Measurements from ENCODE around the gene IFRD1.

The IFRD1 gene

DNA sequence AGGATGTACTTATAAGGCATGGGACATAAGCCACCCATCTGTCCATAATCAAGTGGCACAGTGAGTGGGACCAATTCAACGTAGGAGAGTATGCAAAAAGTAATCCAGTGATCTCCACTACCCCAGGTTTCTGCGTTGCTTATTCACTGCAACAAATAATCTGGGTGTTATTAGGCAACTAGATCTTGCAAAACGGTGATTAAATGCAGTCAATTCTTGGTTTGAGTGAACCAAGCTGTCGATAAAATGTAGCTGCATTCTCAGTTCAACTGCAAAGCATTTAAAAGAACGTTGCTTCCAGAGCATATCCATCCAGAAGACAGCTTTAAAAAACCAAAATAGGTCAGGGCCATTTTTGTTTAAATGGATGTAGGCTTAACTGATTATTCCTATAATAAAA, 35.5 kb downstream of the IFRD1 start:
- Histone ChIP-seq H3K27me3 (ENCODE audit: control insufficient read depth, insufficient read depth, low read length) (no peaks in the 10 kb centered on the region), H3K4me1 (ENCODE audit: control insufficient read depth, insufficient read depth, low read length) (no peaks in the 10 kb centered on the region), H3K4me3 (ENCODE audit: low read length) (no peak overlapping the region), H3K27ac (ENCODE audit: low read length) (no peak overlapping the region), H3K9me3 (ENCODE audit: control insufficient read depth, insufficient read depth, low read length) (no peaks in the 10 kb centered on the region), H3K36me3 (ENCODE audit: control insufficient read depth, insufficient read depth, low read length) (no peaks in the 10 kb centered on the region; the same call in 1 of the 2 replicates)
- WGBS (ENCODE audit: insufficient coverage, insufficient read length) = no CpG with 5 or more reads among the region's 5 CpGs
- no peak for DNase-seq (ENCODE audit: low read depth, low spot score)

GRCh38 chr7:112487457-112488263, 37.4 kb downstream of the IFRD1 start:
- Histone ChIP-seq H3K36me3 (ENCODE audit: control insufficient read depth, insufficient read depth, low read length) (no peaks in the 10 kb centered on the region; the same call in 1 of the 2 replicates), H3K27me3 (ENCODE audit: control insufficient read depth, insufficient read depth, low read length) (no peaks in the 10 kb centered on the region), H3K4me3 (ENCODE audit: low read length) (no peak overlapping the region), H3K9me3 (ENCODE audit: control insufficient read depth, insufficient read depth, low read length) (no peaks in the 10 kb centered on the region), H3K27ac (ENCODE audit: low read length) (no peak overlapping the region), H3K4me1 (ENCODE audit: control insufficient read depth, insufficient read depth, low read length) (no peaks in the 10 kb centered on the region)
- no CpG with 5 or more reads among the region's 8 CpGs for WGBS (ENCODE audit: insufficient coverage, insufficient read length)
- no peak for DNase-seq (ENCODE audit: low read depth, low spot score)

GRCh38 chr7:112488264-112488552, 37.9 kb downstream of the IFRD1 start:
- no peaks in the 10 kb centered on the region; the same call in 1 of the 2 replicates for H3K36me3 ChIP-seq (ENCODE audit: control insufficient read depth, insufficient read depth, low read length)
- H3K9me3 ChIP-seq (ENCODE audit: control insufficient read depth, insufficient read depth, low read length) = no peaks in the 10 kb centered on the region
- no peaks in the 10 kb centered on the region for H3K27me3 ChIP-seq (ENCODE audit: control insufficient read depth, insufficient read depth, low read length)
- no peak for DNase-seq (ENCODE audit: low read depth, low spot score)
- no peaks in the 10 kb centered on the region for H3K4me1 ChIP-seq (ENCODE audit: control insufficient read depth, insufficient read depth, low read length)
- no CpG with 5 or more reads among the region's 4 CpGs for WGBS (ENCODE audit: insufficient coverage, insufficient read length)
- no peak overlapping the region for H3K4me3 ChIP-seq (ENCODE audit: low read length)
- H3K27ac ChIP-seq (ENCODE audit: low read length) = no peak overlapping the region

GRCh38 chr7:112492186-112492585, 41.9 kb downstream of the IFRD1 start:
- no peaks in the 10 kb centered on the region for H3K4me1 ChIP-seq (ENCODE audit: control insufficient read depth, insufficient read depth, low read length)
- no CpG with 5 or more reads among the region's 2 CpGs for WGBS (ENCODE audit: insufficient coverage, insufficient read length)
- H3K36me3 ChIP-seq (ENCODE audit: control insufficient read depth, insufficient read depth, low read length) = no peaks in the 10 kb centered on the region; the same call in 1 of the 2 replicates
- no peaks in the 10 kb centered on the region for H3K27me3 ChIP-seq (ENCODE audit: control insufficient read depth, insufficient read depth, low read length)
- H3K27ac ChIP-seq (ENCODE audit: low read length) = no peak overlapping the region
- H3K9me3 ChIP-seq (ENCODE audit: control insufficient read depth, insufficient read depth, low read length) = no peaks in the 10 kb centered on the region
- DNase-seq (ENCODE audit: low read depth, low spot score) = no peak
- no peak overlapping the region for H3K4me3 ChIP-seq (ENCODE audit: low read length)

- no peaks in the 10 kb centered on the region for H3K36me3 ChIP-seq (ENCODE audit: control insufficient read depth, insufficient read depth, low read length)
- H3K4me3 ChIP-seq (ENCODE audit: low read length) = no peak overlapping the region
- DNase-seq (ENCODE audit: low read depth, low spot score) = no peak
- H3K27me3 ChIP-seq (ENCODE audit: control insufficient read depth, insufficient read depth, low read length) = no peaks in the 10 kb centered on the region
- no peaks in the 10 kb centered on the region for H3K4me1 ChIP-seq (ENCODE audit: control insufficient read depth, insufficient read depth, low read length)
- no peak overlapping the region for H3K27ac ChIP-seq (ENCODE audit: low read length)
- H3K9me3 ChIP-seq (ENCODE audit: control insufficient read depth, insufficient read depth, low read length) = no peaks in the 10 kb centered on the region
- WGBS (ENCODE audit: insufficient coverage, insufficient read length) = no CpG with 5 or more reads among the region's 2 CpGs
Measured at GRCh38 chr7:112494656-112495055, 44.4 kb downstream of the IFRD1 start.

- Histone ChIP-seq H3K4me1 (ENCODE audit: control insufficient read depth, insufficient read depth, low read length) (no peaks in the 10 kb centered on the region), H3K27ac (ENCODE audit: low read length) (no peak overlapping the region), H3K9me3 (ENCODE audit: control insufficient read depth, insufficient read depth, low read length) (no peaks in the 10 kb centered on the region), H3K4me3 (ENCODE audit: low read length) (no peak overlapping the region), H3K36me3 (ENCODE audit: control insufficient read depth, insufficient read depth, low read length) (no peaks in the 10 kb centered on the region), H3K27me3 (ENCODE audit: control insufficient read depth, insufficient read depth, low read length) (no peaks in the 10 kb centered on the region)
- WGBS (ENCODE audit: insufficient coverage, insufficient read length) = no CpG with 5 or more reads among the region's 2 CpGs
- DNase-seq (ENCODE audit: low read depth, low spot score) = no peak
Measured at GRCh38 chr7:112495156-112495788, 45.0 kb downstream of the IFRD1 start.

- Histone ChIP-seq H3K9me3 (ENCODE audit: control insufficient read depth, insufficient read depth, low read length) (no peaks in the 10 kb centered on the region), H3K4me3 (ENCODE audit: low read length) (no peak overlapping the region), H3K27ac (ENCODE audit: low read length) (no peak overlapping the region), H3K4me1 (ENCODE audit: control insufficient read depth, insufficient read depth, low read length) (no peaks in the 10 kb centered on the region), H3K27me3 (ENCODE audit: control insufficient read depth, insufficient read depth, low read length) (no peaks in the 10 kb centered on the region), H3K36me3 (ENCODE audit: control insufficient read depth, insufficient read depth, low read length) (no peaks in the 10 kb centered on the region)
- no CpG with 5 or more reads among the region's 6 CpGs for WGBS (ENCODE audit: insufficient coverage, insufficient read length)
- no peak for DNase-seq (ENCODE audit: low read depth, low spot score)
Measured at GRCh38 chr7:112495810-112496462, 45.7 kb downstream of the IFRD1 start.

DNA sequence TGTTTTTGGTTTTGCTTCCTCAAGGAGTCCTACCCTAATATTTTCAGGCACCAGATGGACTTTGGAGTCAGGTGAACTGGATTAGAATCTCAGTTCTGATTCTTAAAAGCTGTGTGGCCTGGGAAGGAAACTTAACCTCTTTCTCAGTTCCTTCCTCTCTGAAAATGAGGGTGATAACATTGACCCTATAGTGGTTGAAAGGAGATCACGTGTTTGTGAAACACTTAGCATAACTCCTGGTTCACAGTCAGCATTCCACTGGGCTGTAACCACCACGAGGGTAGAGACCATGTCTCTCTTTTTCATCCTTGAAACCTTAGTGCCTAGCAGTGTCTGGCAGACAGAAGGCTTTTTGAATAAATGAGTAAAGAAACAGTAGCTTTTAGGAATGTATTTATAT, 47.2 kb downstream of the IFRD1 start:
- H3K27ac ChIP-seq (ENCODE audit: low read length) = no peak overlapping the region

GRCh38 chr7:112500619-112501018, 50.4 kb downstream of the IFRD1 start:
- no peaks in the 10 kb centered on the region; the same call in 1 of the 2 replicates for H3K27me3 ChIP-seq (ENCODE audit: control insufficient read depth, insufficient read depth, low read length)
- H3K9me3 ChIP-seq (ENCODE audit: control insufficient read depth, insufficient read depth, low read length) = no peaks in the 10 kb centered on the region
- DNase-seq (ENCODE audit: low read depth, low spot score) = no peak
- H3K4me3 ChIP-seq (ENCODE audit: low read length) = no peak overlapping the region
- H3K4me1 ChIP-seq (ENCODE audit: control insufficient read depth, insufficient read depth, low read length) = no peaks in the 10 kb centered on the region
- WGBS (ENCODE audit: insufficient coverage, insufficient read length) = no CpG with 5 or more reads among the region's 3 CpGs
- no peaks in the 10 kb centered on the region for H3K36me3 ChIP-seq (ENCODE audit: control insufficient read depth, insufficient read depth, low read length)
- no peak overlapping the region for H3K27ac ChIP-seq (ENCODE audit: low read length)

More for the DNA sequence above, 47.2 kb downstream of the IFRD1 start:
- H3K9me3 ChIP-seq (ENCODE audit: control insufficient read depth, insufficient read depth, low read length) = no peaks in the 10 kb centered on the region
- no peaks in the 10 kb centered on the region for H3K4me1 ChIP-seq (ENCODE audit: control insufficient read depth, insufficient read depth, low read length)
- H3K27me3 ChIP-seq (ENCODE audit: control insufficient read depth, insufficient read depth, low read length) = no peaks in the 10 kb centered on the region; the same call in 1 of the 2 replicates
- no peak overlapping the region for H3K4me3 ChIP-seq (ENCODE audit: low read length)
- no CpG with 5 or more reads among the region's 2 CpGs for WGBS (ENCODE audit: insufficient coverage, insufficient read length)
- H3K36me3 ChIP-seq (ENCODE audit: control insufficient read depth, insufficient read depth, low read length) = no peaks in the 10 kb centered on the region
- no peak for DNase-seq (ENCODE audit: low read depth, low spot score)

GRCh38 chr7:112501801-112502503, 51.7 kb downstream of the IFRD1 start:
- no peaks in the 10 kb centered on the region for H3K36me3 ChIP-seq (ENCODE audit: control insufficient read depth, insufficient read depth, low read length)
- H3K27me3 ChIP-seq (ENCODE audit: control insufficient read depth, insufficient read depth, low read length) = no peaks in the 10 kb centered on the region; the same call in 1 of the 2 replicates
- DNase-seq (ENCODE audit: low read depth, low spot score) = no peak
- H3K9me3 ChIP-seq (ENCODE audit: control insufficient read depth, insufficient read depth, low read length) = no peaks in the 10 kb centered on the region
- no CpG with 5 or more reads among the region's 7 CpGs for WGBS (ENCODE audit: insufficient coverage, insufficient read length)
- no peak overlapping the region for H3K27ac ChIP-seq (ENCODE audit: low read length)
- no peaks in the 10 kb centered on the region for H3K4me1 ChIP-seq (ENCODE audit: control insufficient read depth, insufficient read depth, low read length)
- H3K4me3 ChIP-seq (ENCODE audit: low read length) = no peak overlapping the region
